Measurements from ENCODE around the gene DYNC1I1.

Gene DYNC1I1

DNA sequence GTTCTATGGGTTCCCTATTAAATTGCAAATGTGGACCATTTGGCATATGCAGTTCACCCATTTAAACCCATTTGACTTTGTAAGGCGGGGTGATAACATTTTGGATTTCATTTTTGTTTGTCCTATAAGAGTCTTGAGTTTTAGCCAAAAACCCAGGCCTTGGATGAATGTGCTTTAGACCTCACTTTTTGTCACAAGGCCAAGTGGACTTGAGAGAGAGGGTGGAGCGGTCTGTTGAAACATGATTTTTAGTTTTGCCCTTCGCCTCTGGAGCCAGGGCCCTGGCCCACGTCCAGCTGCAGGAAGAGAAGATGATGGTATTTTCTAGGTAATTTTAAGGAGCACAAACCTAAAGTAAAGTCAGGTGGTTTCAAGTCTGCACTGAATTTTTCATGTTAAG is 289.5 kb downstream of the DYNC1I1 start:
- Histone ChIP-seq H3K27ac (replicated peaks; ENCODE audit: low read length) (no peak overlapping the region), H3K79me1 (ENCODE audit: low read depth, low read length) (no peaks in the 10 kb centered on the region), H2BK120ac (ENCODE audit: low read depth, low read length) (no peak overlapping the region), H2BK15ac (ENCODE audit: low read length) (no peak overlapping the region), H3K36me3 (replicated peaks in 1 of 2; ENCODE audit: control insufficient read depth in 2 of 2, insufficient read depth in 2 of 2, low read length in 2 of 2) (no peaks in the 10 kb centered on the region), H3K9me3 (replicated peaks in 1 of 2; ENCODE audit: control insufficient read depth in 2 of 2, insufficient read depth in 1 of 2, low read depth in 1 of 2, low read length in 2 of 2) (no peaks in the 10 kb centered on the region), H3K4ac (ENCODE audit: low read length) (no peak overlapping the region), H3K4me2 (ENCODE audit: insufficient read depth, low read length, poor library complexity, severe bottlenecking) (no peak overlapping the region), H4K91ac (ENCODE audit: low read depth, low read length, poor library complexity) (no peak overlapping the region), H2BK5ac (ENCODE audit: low read length) (no peak overlapping the region), H2AFZ (ENCODE audit: low read length) (no peak overlapping the region), H3K18ac (ENCODE audit: low read length) (no peak overlapping the region), H3K4me1 (ENCODE audit: control insufficient read depth in 2 of 2, insufficient read depth in 1 of 2, low read depth in 1 of 2, low read length in 2 of 2) (peaks cover 0 to 5% of the 10 kb centered on the region in 2 donors), H3K27me3 (ENCODE audit: control insufficient read depth in 3 of 3, insufficient read depth in 3 of 3, low read depth in 1 of 3, low read length in 3 of 3) (peaks cover 0 to 10% (median 0%) of the 10 kb centered on the region in 3 experiments), H3K14ac (ENCODE audit: low read length) (no peak overlapping the region), H4K8ac (ENCODE audit: low read depth, low read length) (no peak overlapping the region), H3K9ac (ENCODE audit: low read depth, low read length, poor library complexity) (no peak overlapping the region), H3K23ac (ENCODE audit: low read depth, low read length, poor library complexity) (no peak overlapping the region), H2AK5ac (ENCODE audit: low read depth, low read length) (no peak overlapping the region), H3K4me3 (ENCODE audit: low read length in 2 of 2) (no peak overlapping the region), H2BK12ac (ENCODE audit: low read length) (no peak overlapping the region)
- DNase-seq (ENCODE audit: low spot score), result no peak
- no CpG with 5 or more reads among the region's 4 CpGs for WGBS, 2 donors (ENCODE audit: extremely low coverage in 2 of 2, insufficient read length in 2 of 2, insufficient replicate concordance in 1 of 2)

DNA sequence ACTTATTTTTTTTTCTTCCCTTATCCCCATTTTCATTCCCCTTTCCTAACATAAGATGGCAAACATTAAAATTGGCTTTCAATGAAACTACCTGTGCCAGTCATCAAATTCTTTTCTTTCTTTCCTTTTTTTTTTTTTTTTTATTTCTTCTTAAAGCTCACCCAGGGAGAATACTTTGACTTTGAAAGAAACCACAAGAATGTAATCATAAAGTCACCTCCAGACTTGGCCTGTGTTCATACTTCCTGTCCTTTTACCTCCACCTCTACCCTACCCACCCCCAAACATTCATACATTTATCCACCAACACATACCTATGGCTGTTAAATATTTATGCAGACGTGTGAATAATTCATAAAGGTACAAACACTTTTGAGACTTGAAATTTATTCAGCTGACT is 295.0 kb downstream of the DYNC1I1 start:
- Histone ChIP-seq H3K4me3 (ENCODE audit: low read length in 2 of 2) (no peak overlapping the region), H3K14ac (ENCODE audit: low read length) (no peak overlapping the region), H2BK15ac (ENCODE audit: low read length) (no peak overlapping the region), H3K9me3 (replicated peaks in 1 of 2; ENCODE audit: control insufficient read depth in 2 of 2, insufficient read depth in 1 of 2, low read depth in 1 of 2, low read length in 2 of 2) (no peaks in the 10 kb centered on the region), H4K91ac (ENCODE audit: low read depth, low read length, poor library complexity) (no peak overlapping the region), H2AFZ (ENCODE audit: low read length) (no peak overlapping the region), H2AK5ac (ENCODE audit: low read depth, low read length) (no peak overlapping the region), H3K4me1 (ENCODE audit: control insufficient read depth in 2 of 2, insufficient read depth in 1 of 2, low read depth in 1 of 2, low read length in 2 of 2) (no peaks in the 10 kb centered on the region), H3K36me3 (replicated peaks in 1 of 2; ENCODE audit: control insufficient read depth in 2 of 2, insufficient read depth in 2 of 2, low read length in 2 of 2) (no peaks in the 10 kb centered on the region), H3K23ac (ENCODE audit: low read depth, low read length, poor library complexity) (no peak overlapping the region), H3K4ac (ENCODE audit: low read length) (no peak overlapping the region), H3K4me2 (ENCODE audit: insufficient read depth, low read length, poor library complexity, severe bottlenecking) (no peak overlapping the region), H3K27me3 (ENCODE audit: control insufficient read depth in 3 of 3, insufficient read depth in 3 of 3, low read depth in 1 of 3, low read length in 3 of 3) (peaks cover 0 to 24% (median 0%) of the 10 kb centered on the region in 3 experiments), H2BK120ac (ENCODE audit: low read depth, low read length) (no peak overlapping the region), H3K9ac (ENCODE audit: low read depth, low read length, poor library complexity) (no peak overlapping the region), H2BK5ac (ENCODE audit: low read length) (no peak overlapping the region), H3K79me1 (ENCODE audit: low read depth, low read length) (no peaks in the 10 kb centered on the region), H3K18ac (ENCODE audit: low read length) (no peak overlapping the region), H4K8ac (ENCODE audit: low read depth, low read length) (no peak overlapping the region), H2BK12ac (ENCODE audit: low read length) (no peak overlapping the region), H3K27ac (replicated peaks; ENCODE audit: low read length) (no peak overlapping the region)
- WGBS, 2 donors (ENCODE audit: extremely low coverage in 2 of 2, insufficient read length in 2 of 2, insufficient replicate concordance in 1 of 2), result no CpG with 5 or more reads among the region's 1 CpG
- DNase-seq (ENCODE audit: low spot score), result no peak

DNA sequence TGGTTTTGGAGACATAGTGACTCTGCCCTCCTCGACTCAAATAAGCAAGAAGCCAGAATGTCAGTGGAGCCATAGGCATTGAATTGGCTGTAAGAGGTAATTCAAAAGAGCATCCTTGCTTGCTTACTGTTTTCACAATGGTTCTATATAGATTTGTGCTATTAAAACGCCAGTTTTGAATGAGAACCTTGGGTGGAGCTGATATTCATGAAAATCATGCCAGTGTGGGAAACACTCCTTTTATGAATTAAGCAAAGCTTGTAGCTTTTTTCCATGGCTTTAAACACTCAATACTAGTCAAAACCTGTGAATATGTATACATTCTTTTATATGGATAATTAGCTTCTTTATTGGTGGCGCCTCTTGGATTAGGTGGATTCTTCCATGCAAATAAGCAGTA is 297.0 kb downstream of the DYNC1I1 start:
- Histone ChIP-seq H3K79me1 (ENCODE audit: low read depth, low read length) (no peaks in the 10 kb centered on the region), H2AK5ac (ENCODE audit: low read depth, low read length) (no peak overlapping the region), H3K18ac (ENCODE audit: low read length) (no peak overlapping the region), H2BK12ac (ENCODE audit: low read length) (no peak overlapping the region), H3K4ac (ENCODE audit: low read length) (no peak overlapping the region), H2BK120ac (ENCODE audit: low read depth, low read length) (no peak overlapping the region), H3K14ac (ENCODE audit: low read length) (no peak overlapping the region), H4K8ac (ENCODE audit: low read depth, low read length) (no peak overlapping the region), H2AFZ (ENCODE audit: low read length) (no peak overlapping the region), H4K91ac (ENCODE audit: low read depth, low read length, poor library complexity) (no peak overlapping the region), H3K23ac (ENCODE audit: low read depth, low read length, poor library complexity) (no peak overlapping the region), H3K4me2 (ENCODE audit: insufficient read depth, low read length, poor library complexity, severe bottlenecking) (no peak overlapping the region), H2BK5ac (ENCODE audit: low read length) (no peak overlapping the region), H3K9me3 (replicated peaks in 1 of 2; ENCODE audit: control insufficient read depth in 2 of 2, insufficient read depth in 1 of 2, low read depth in 1 of 2, low read length in 2 of 2) (no peaks in the 10 kb centered on the region), H3K4me3 (ENCODE audit: low read length in 2 of 2) (no peak overlapping the region), H3K4me1 (ENCODE audit: control insufficient read depth in 2 of 2, insufficient read depth in 1 of 2, low read depth in 1 of 2, low read length in 2 of 2) (no peaks in the 10 kb centered on the region), H3K27me3 (ENCODE audit: control insufficient read depth in 3 of 3, insufficient read depth in 3 of 3, low read depth in 1 of 3, low read length in 3 of 3) (peaks cover 0 to 30% (median 0%) of the 10 kb centered on the region in 3 experiments), H2BK15ac (ENCODE audit: low read length) (no peak overlapping the region), H3K9ac (ENCODE audit: low read depth, low read length, poor library complexity) (no peak overlapping the region), H3K36me3 (replicated peaks in 1 of 2; ENCODE audit: control insufficient read depth in 2 of 2, insufficient read depth in 2 of 2, low read length in 2 of 2) (no peaks in the 10 kb centered on the region), H3K27ac (replicated peaks; ENCODE audit: low read length) (no peak overlapping the region)
- no CpG with 5 or more reads among the region's 3 CpGs for WGBS, 2 donors (ENCODE audit: extremely low coverage in 2 of 2, insufficient read length in 2 of 2, insufficient replicate concordance in 1 of 2)
- no peak for DNase-seq (ENCODE audit: low spot score)

DNA sequence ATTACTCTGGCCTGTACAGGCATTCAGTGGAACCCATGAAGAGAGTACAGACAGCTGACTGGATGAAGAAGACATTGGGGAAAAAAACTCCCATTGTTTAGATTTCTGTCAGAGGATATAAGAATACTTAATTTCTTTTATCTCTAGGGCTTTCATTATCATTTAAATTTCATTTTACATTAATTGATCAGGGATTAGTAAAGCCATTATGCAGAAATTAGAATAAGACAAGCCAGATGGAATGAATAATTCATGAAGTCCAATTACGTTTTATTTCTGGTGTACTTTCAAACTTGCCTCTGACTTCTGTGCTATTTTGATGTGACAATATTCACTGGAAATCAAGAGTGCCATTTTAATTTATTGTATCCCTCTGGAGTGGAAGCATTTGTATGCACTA is 302.5 kb downstream of the DYNC1I1 start:
- Histone ChIP-seq H3K4me1 (ENCODE audit: control insufficient read depth in 2 of 2, insufficient read depth in 1 of 2, low read depth in 1 of 2, low read length in 2 of 2) (peaks cover 1 to 4% of the 10 kb centered on the region in 2 donors), H3K4ac (ENCODE audit: low read length) (no peak overlapping the region), H2AFZ (ENCODE audit: low read length) (no peak overlapping the region), H4K8ac (ENCODE audit: low read depth, low read length) (no peak overlapping the region), H3K9ac (ENCODE audit: low read depth, low read length, poor library complexity) (no peak overlapping the region), H2AK5ac (ENCODE audit: low read depth, low read length) (no peak overlapping the region), H3K23ac (ENCODE audit: low read depth, low read length, poor library complexity) (no peak overlapping the region), H3K4me2 (ENCODE audit: insufficient read depth, low read length, poor library complexity, severe bottlenecking) (no peak overlapping the region), H2BK5ac (ENCODE audit: low read length) (no peak overlapping the region), H2BK15ac (ENCODE audit: low read length) (no peak overlapping the region), H3K27me3 (ENCODE audit: control insufficient read depth in 3 of 3, insufficient read depth in 3 of 3, low read depth in 1 of 3, low read length in 3 of 3) (peaks cover 0 to 70% (median 0%) of the 10 kb centered on the region in 3 experiments), H3K79me1 (ENCODE audit: low read depth, low read length) (no peaks in the 10 kb centered on the region), H2BK120ac (ENCODE audit: low read depth, low read length) (no peak overlapping the region), H3K14ac (ENCODE audit: low read length) (no peak overlapping the region), H3K27ac (replicated peaks; ENCODE audit: low read length) (no peak overlapping the region), H3K36me3 (replicated peaks in 1 of 2; ENCODE audit: control insufficient read depth in 2 of 2, insufficient read depth in 2 of 2, low read length in 2 of 2) (no peaks in the 10 kb centered on the region), H2BK12ac (ENCODE audit: low read length) (no peak overlapping the region), H3K4me3 (ENCODE audit: low read length in 2 of 2) (no peak overlapping the region), H3K9me3 (replicated peaks in 1 of 2; ENCODE audit: control insufficient read depth in 2 of 2, insufficient read depth in 1 of 2, low read depth in 1 of 2, low read length in 2 of 2) (no peaks in the 10 kb centered on the region), H4K91ac (ENCODE audit: low read depth, low read length, poor library complexity) (no peak overlapping the region), H3K18ac (ENCODE audit: low read length) (no peak overlapping the region)
- no peak for DNase-seq (ENCODE audit: low spot score)
- WGBS, 2 donors (ENCODE audit: extremely low coverage in 2 of 2, insufficient read length in 2 of 2, insufficient replicate concordance in 1 of 2), result no CpG with 5 or more reads among the region's 1 CpG
